ENCODE measurements around the gene OSBPL7.

DNA sequence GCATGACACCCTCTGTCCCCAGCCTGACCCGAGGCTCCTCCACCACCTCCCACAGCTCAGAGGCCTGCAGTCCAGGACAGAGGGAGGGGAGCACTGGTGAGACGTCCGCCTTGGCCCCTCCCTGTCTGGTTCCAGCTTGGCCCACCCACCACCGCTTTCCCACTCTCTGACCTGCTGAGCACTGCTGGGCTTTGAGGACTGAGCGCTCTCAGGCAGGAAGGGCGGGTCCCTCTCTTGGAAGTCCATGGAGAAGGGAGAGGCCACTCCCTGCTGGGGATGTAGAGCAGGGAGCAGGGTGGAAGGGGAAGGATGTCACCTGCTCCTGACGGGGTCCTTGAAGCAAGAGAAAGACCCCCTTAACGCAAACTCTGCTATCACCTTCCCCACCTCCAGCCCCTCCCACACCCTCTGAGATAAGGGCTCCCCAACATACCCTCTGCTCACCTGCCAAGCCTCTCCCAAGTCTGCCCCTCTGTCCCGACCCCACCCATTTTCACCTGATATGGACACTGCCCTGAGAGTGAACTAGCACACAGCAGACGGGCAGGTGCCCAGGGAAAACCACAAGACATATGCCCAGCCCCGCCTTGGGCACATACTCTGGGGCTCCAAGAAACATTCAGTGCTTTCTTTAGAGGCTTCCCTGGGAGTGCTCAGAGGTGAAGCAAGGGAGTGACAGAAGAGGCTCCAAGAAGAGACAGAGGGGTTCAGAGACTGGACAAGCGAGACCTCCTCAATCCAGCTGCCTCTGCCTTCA lies 1.4 kb downstream of the OSBPL7 start:
- TF ChIP-seq, protein P1, sequence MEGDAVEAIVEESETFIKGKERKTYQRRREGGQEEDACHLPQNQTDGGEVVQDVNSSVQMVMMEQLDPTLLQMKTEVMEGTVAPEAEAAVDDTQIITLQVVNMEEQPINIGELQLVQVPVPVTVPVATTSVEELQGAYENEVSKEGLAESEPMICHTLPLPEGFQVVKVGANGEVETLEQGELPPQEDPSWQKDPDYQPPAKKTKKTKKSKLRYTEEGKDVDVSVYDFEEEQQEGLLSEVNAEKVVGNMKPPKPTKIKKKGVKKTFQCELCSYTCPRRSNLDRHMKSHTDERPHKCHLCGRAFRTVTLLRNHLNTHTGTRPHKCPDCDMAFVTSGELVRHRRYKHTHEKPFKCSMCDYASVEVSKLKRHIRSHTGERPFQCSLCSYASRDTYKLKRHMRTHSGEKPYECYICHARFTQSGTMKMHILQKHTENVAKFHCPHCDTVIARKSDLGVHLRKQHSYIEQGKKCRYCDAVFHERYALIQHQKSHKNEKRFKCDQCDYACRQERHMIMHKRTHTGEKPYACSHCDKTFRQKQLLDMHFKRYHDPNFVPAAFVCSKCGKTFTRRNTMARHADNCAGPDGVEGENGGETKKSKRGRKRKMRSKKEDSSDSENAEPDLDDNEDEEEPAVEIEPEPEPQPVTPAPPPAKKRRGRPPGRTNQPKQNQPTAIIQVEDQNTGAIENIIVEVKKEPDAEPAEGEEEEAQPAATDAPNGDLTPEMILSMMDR (IDR thresholded peaks at IDR 0.05) = no peak
- TF ChIP-seq EZH2 (IDR thresholded peaks at IDR 0.05; ENCODE audit: borderline replicate concordance, insufficient read depth, low read depth, low read length, poor library complexity, severe bottlenecking) = no peak
